ENCODE measurements around the gene RASD1. TPM values are rescaled to one million over a fixed set of nuclear protein-coding genes. Genes with fewer than 3 reads are reported as not detected.

Gene RASD1
- total RNA-seq, 1 donor from 2014 or later = 1.0 TPM

DNA sequence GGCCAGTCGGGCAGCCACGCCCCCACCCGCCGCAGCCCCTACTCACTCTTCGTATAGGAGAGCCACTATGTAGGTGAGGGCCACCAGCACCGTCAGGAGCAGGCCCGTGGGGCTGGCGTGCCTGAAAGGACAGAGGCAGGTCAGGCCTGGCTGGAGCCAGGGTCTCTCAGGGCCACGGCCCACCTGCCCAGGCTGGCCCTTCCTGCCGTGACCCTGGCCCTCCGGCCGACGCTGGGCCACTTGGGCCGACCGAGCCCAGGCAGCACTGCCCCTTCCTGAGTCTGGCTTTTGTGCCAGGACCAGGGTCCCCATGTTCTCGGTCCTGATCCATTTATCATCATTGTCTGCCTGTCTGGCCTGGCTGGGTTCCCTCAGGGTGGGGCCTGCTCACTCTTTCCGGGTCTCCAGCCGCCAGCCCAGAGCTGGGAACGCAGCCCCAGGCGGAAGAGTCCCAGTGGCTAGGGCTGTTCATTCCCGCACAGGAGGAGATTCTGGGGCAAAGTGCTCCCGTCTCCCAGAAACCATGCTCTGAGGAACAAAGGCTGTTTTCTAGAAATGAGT lies 10.1 kb upstream of the RASD1 start:
- intact Hi-C loops (cut with micrococcal nuclease) = no loop called here
- peaks cover 3% of the 10 kb centered on the region for H3K27me3 Mint-ChIP-seq

DNA sequence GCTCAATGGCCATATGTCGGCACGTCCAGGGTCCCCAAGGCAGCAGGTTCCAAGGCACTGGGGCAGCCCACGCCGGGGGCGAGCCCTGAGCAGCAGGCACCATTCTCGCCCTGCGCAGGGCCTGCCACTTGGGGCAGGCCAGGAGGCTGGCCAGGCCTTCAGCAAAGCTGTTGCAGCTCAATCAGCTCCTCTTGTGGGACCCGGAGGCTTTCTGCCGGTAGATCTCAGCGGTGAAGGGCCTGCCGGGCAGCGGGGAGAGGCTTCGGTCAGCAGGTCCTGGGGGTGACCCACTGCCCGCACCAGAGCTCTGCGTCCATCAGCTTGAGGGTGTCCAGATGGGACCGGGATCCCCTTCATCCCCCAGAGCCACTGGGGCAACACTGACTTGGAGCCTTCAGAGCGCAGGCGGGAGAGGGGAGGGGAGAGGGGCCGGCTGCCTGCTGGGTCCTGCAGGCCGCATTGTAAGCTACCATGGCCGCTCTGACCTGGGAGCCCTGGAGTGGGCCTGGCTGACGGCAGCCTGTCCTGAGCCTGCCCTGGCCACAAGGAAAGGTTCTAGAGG lies 9.5 kb upstream of the RASD1 start:
- intact Hi-C loops (cut with micrococcal nuclease) = no loop called here
- H3K36me3 Mint-ChIP-seq (ENCODE audit: low read depth) = no peaks in the 10 kb centered on the region

More for the DNA sequence above, 10.1 kb upstream of the RASD1 start:
- Mint-ChIP-seq H3K27ac (no peak overlapping the region), H3K36me3 (ENCODE audit: low read depth) (no peaks in the 10 kb centered on the region), H3K9me3 (no peaks in the 10 kb centered on the region), H3K4me1 (no peaks in the 10 kb centered on the region), H3K4me3 (no peak overlapping the region)
- CTCF ChIA-PET = interaction anchor here (2.3 kb wide), 1 partner anchor 10 kb away, joined by 8 read pairs; the partner anchor contains the start of gene RASD1
- no peak for DNase-seq
- ATAC-seq (ENCODE audit: low read depth) = no peak
- TF ChIP-seq, protein P1, sequence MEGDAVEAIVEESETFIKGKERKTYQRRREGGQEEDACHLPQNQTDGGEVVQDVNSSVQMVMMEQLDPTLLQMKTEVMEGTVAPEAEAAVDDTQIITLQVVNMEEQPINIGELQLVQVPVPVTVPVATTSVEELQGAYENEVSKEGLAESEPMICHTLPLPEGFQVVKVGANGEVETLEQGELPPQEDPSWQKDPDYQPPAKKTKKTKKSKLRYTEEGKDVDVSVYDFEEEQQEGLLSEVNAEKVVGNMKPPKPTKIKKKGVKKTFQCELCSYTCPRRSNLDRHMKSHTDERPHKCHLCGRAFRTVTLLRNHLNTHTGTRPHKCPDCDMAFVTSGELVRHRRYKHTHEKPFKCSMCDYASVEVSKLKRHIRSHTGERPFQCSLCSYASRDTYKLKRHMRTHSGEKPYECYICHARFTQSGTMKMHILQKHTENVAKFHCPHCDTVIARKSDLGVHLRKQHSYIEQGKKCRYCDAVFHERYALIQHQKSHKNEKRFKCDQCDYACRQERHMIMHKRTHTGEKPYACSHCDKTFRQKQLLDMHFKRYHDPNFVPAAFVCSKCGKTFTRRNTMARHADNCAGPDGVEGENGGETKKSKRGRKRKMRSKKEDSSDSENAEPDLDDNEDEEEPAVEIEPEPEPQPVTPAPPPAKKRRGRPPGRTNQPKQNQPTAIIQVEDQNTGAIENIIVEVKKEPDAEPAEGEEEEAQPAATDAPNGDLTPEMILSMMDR (IDR thresholded peaks at IDR 0.05) = no peak
- POLR2A ChIA-PET = interaction anchor here (0.6 kb wide), 1 partner anchor 379 kb away, joined by 10 read pairs; no protein-coding TSS in a partner anchor

DNA sequence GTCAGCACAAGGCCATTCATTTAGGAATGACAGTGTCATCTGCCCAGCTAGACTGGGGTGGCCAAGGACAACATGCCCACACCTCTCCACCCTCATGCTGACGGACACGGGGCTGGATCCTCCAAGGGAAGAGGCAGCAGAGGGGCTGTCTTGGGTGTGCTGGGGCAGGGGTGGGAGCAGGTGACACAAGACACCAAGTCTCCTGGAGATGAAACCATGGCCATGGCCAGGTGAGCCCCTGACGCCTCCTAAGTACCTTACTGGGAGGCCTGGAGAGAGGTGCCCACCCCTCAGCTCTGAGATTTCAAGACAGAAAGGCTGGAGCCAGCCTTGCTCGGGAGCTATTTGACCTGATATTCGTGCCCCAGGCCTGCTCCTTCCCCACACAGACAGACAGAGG lies 9.0 kb upstream of the RASD1 start:
- H3K9me3 Mint-ChIP-seq = no peaks in the 10 kb centered on the region
- ATAC-seq (ENCODE audit: low read depth) (no peak), DNase-seq (no peak)
- CTCF ChIA-PET = interaction anchor here (2.3 kb wide), 1 partner anchor 9 kb away, joined by 8 read pairs; the partner anchor contains the start of gene RASD1
- TF ChIP-seq, protein P1 (IDR thresholded peaks at IDR 0.05) = no peak
- peaks cover 3% of the 10 kb centered on the region for H3K27me3 Mint-ChIP-seq
- H3K27ac Mint-ChIP-seq = no peak overlapping the region
- H3K4me3 Mint-ChIP-seq = no peak overlapping the region
- intact Hi-C loops (cut with micrococcal nuclease) = no loop called here
- H3K4me1 Mint-ChIP-seq = no peaks in the 10 kb centered on the region
- no peaks in the 10 kb centered on the region for H3K36me3 Mint-ChIP-seq (ENCODE audit: low read depth)
- POLR2A ChIA-PET = no interaction called here

More for the DNA sequence above, 9.5 kb upstream of the RASD1 start:
- TF ChIP-seq, protein P1 (IDR thresholded peaks at IDR 0.05) = no peak
- ChIA-PET CTCF (interaction anchor here (2.3 kb wide), 1 partner anchor 9 kb away, joined by 8 read pairs; the partner anchor contains the start of gene RASD1), POLR2A (no interaction called here)
- Mint-ChIP-seq H3K27ac (no peak overlapping the region), H3K4me1 (no peaks in the 10 kb centered on the region), H3K9me3 (no peaks in the 10 kb centered on the region), H3K4me3 (no peak overlapping the region), H3K27me3 (peaks cover 3% of the 10 kb centered on the region)
- no peak for ATAC-seq (ENCODE audit: low read depth)
- DNase-seq = no peak

DNA sequence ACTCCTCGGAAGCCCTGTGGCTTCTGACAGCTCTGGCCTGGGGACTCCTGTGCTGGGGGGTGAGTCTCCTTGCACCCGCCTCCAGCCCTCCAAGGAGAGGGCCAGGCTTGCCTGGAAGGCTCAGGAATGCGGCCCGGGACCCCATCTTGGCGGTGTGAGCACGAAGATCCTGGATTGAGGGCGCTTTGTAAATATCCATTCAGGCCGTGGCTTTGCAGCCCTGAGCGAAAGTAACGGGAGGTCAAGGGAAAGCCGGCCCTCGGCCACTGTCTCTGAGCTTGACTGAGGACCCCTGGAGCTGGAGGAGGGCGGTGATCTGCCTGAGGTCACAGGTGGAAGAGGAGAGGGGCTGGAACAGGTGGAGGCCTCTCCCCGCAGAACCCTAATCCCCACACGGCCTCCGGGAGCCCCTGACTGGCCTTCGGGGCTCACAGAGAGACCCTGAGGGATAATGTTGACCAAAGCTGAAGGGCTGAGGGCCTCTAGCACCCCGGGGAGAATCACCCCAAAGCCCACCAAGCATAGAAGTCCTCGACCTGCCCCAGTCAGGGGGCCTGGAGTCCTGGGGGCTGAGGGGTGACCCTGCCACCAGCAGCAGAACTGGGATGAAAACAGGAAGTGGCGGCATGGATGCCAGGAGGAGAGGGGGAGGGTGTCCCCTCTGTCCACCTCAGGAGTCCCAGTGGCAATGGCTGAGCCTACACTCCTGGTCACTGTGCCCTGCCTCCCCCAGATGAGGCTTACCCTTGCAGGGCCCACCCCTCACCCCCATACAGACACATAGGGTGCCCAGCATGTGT lies 8.3 kb upstream of the RASD1 start:
- TF ChIP-seq, protein P1 (IDR thresholded peaks at IDR 0.05) = no peak
- ChIA-PET CTCF (interaction anchor here (2.3 kb wide), 1 partner anchor 8 kb away, joined by 8 read pairs; the partner anchor contains the start of gene RASD1), POLR2A (no interaction called here)
- H3K36me3 Mint-ChIP-seq (ENCODE audit: low read depth) = no peaks in the 10 kb centered on the region
- no peak overlapping the region for H3K27ac Mint-ChIP-seq
- DNase-seq (no peak), ATAC-seq (ENCODE audit: low read depth) (no peak)
- intact Hi-C loops (cut with micrococcal nuclease) = no loop called here
- H3K4me3 Mint-ChIP-seq = no peak overlapping the region
- no peaks in the 10 kb centered on the region for H3K4me1 Mint-ChIP-seq
- H3K27me3 Mint-ChIP-seq = peaks cover 3% of the 10 kb centered on the region
- no peaks in the 10 kb centered on the region for H3K9me3 Mint-ChIP-seq

DNA sequence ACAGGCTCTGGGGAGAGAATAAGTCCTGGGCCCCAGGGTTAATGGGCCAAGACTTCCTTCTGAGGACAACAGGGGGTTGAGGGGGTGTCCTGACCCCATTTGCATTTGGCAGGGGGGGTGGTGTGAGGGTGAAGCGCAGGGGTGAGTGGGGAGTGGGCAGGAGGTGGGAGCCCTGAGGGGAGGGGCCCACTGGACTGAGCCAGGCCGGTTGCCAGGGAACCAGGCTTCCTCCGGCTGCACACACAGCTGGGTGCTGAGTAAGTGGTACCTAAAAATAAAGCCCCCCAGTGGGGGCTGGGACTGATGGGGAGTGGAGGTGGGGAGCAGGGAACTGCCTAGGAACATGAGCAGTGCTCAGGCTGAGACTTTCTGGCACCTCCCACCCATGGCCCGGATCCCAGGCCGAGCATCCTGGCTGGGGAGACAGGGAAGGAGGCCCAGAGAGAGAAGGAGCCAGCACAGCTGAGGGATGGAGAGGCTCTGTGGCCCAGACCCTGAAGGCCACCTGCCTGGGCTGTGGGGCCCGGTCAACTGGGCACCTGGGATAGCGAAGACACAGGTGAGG lies 7.5 kb upstream of the RASD1 start:
- Mint-ChIP-seq H3K27me3 (peaks cover 3% of the 10 kb centered on the region), H3K4me3 (no peak overlapping the region), H3K9me3 (no peaks in the 10 kb centered on the region), H3K27ac (no peak overlapping the region), H3K4me1 (no peaks in the 10 kb centered on the region), H3K36me3 (ENCODE audit: low read depth) (no peaks in the 10 kb centered on the region)
- TF ChIP-seq, protein P1 (IDR thresholded peaks at IDR 0.05) = no peak
- ChIA-PET POLR2A (no interaction called here), CTCF (no interaction called here)
- DNase-seq (no peak), ATAC-seq (ENCODE audit: low read depth) (no peak)
- intact Hi-C loops (cut with micrococcal nuclease) = no loop called here

Data from activated B cell treated with CpG ODN at 0.5 μM for 24 hours (primary cell).